DMS153 (cell line): Measurements from ENCODE around the gene CFAP141.

Experiments used
- DNase-seq: peaks from one replicate; lab custom pipeline; 2025; lab: John Stamatoyannopoulos, UW

CFAP141 gene

DNA sequence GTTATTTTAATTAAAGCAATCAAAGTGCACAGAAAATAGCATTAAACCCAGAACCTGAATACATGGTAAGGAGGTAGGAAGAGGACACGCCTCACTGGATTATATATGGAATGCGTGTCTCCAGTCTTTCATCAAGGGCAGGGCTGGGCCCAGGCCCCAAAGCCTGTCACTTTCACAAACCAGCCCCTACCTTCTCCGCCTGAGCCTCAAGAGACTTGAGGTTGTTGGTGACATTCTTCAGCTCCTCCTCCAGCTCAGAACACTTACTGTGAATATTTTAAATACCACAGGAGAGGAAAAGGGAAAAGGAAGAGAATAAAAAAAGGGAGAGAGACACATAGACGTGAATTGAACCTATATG, 34.9 kb downstream of the CFAP141 start:
- DNase-seq, result no peak

DNA sequence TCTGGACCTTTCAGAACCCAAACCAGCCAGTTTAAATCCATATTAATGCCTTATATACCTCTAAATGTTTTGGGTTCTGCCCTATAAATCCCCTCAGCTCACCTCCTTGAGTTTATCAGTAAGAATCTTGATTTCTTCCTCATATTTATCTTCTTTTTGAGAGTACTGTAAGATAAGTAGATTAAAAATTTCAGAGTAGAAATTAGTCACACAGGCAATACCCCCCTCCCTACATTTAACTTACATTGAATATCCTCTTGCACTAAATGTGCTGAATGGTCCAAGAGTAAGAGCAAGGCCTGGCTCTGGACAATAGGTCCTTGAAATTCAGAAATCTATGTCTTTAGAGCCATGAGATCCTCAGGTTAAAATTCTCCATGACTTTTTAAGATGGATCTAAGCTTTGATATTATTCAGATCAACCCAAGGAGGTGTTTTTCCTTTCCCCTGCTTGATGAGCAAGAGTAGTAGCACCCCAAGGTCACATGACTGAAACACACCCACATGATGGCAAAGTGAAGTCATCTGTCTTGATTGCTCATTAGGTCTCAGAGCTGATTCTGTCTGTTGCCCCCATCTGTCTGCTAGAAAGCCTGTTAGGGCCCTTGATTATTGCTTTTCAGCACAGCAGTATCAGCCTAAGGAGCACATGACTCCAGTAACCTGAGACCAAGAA, 35.4 kb downstream of the CFAP141 start:
- DNase-seq, result no peak

DNA sequence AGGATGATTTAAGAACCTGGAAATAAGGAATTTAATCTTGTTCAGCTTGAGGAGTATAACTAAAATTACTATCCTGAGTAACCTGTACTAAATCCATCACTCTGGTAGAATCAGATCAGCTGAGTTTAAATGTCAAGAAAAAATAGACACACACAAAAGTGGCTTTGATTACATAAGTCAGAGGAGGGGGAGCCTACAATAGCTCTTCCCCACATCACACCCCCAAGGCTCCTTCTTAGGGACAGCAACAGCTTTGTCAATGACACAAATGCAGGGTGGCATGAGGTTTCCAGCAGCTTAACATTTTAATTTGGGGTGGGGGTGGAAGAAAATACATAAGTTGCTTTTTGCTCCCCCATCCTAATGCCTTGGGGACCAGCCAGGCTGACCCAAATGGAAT, 38.7 kb downstream of the CFAP141 start:
- no peak for DNase-seq

DNA sequence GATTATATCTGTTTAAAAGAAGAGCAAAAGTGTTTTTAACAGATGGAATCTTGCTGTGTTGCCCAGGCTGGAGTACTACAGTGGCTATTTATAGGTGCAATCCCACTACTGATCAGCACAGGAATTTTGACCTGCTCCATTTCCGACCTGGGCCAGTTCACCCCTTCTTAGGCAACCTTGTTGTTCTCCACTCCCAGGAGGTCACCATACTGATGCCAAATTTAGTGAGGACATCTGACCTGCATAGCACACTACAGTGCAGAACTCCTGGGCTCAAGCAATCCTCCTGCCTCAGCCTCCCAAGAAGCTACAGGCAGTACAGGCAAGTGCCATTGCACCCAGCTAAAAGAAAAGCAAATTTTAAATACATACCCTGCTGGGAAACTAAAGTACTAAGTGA, 39.9 kb downstream of the CFAP141 start:
- DNase-seq, result no peak

DNA sequence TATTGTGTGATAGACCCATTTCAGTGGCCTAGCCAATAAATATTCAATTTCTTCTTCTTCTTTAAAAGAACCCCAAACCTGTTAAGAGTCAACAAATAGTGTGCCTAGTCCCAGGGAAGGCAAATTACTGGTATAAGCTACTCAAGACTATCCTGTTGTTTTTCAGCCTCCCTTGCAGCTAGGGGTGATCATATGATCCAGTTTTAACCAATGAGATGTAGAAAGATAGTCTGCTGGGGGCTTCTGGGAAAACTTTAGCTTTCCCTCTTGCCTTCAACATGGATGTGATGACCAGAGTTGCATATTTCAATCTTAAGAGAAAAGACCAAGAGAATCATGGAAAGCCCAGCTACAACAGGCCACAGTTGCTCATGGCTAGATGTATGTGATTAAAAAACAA, 46.6 kb downstream of the CFAP141 start:
- DNase-seq, result no peak

DNA sequence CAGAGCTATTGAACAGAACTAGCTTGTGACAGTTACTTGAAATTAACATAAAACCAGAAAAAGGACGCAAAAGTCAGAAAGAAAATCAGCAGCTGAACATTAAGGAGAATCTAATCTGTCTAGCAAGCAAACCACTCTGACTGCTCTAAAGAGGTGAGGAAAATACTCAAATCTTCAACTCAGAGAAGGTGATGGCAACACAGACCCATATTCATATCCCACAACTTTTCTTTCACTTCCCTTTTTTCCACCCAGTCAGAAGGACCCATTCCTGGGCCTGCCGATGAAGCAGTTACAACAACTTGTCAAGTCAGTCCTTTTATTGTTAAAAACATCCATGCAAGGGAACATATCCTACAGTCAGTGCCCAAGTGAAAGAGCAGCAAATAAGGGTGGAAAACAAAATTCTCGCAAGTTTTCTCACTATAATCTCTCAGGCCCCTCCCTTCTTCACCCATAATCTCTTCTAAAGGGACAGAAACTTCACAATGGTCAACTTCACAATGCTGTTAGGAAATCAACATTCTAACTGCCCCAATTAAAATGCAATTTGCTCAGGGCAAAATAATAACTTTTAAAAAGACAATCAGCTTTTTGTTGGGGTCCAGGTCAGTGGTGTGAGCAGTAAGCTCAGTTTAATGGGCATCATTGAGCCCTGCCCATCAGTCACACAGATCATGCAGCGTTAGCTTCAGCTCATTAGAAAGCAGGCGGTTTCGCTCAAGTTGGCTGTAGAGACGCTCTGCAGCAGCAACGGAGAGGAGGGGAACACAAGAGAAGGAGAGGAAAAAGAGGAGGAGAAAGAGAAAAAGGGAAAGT, 47.6 kb downstream of the CFAP141 start:
- DNase-seq, result no peak

DNA sequence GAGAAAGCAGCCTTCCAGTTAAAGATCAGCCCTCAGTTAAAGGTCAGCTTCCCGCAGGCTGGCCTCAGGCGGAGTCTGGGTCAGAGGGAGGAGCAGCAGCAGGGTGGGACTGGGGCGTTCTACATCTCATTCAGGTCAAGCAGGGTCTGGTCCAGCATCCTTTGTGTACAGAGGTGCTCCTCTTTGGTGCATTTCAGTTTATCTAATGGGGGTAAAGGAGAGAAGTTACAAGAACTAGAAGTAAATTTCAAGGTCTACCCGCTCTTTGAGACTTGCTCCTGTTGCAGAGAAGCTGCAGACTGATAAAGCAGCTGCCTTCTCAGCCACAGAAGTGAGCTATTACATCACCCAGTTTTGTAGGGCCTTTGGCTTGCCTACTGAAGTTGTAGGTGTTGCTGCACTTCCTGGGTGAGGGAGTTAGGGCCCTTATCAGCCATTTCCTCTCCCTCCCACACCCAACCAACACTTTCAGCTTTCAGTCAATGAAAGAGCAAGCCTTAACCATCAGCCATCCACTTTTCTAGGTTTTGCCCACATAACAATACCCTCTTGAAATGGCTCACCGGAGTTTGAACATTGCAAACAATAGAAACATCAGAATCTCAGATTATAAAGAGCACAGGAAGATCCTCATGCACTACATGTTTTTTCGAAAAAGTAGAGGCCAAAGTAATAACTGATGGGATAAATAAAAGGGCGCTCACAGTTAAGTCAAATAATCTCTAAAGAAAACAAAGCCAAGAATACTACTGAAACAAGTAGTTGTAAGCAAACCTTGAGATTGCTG, 48.4 kb downstream of the CFAP141 start:
- DNase-seq, result peak; percentile 11

DNA sequence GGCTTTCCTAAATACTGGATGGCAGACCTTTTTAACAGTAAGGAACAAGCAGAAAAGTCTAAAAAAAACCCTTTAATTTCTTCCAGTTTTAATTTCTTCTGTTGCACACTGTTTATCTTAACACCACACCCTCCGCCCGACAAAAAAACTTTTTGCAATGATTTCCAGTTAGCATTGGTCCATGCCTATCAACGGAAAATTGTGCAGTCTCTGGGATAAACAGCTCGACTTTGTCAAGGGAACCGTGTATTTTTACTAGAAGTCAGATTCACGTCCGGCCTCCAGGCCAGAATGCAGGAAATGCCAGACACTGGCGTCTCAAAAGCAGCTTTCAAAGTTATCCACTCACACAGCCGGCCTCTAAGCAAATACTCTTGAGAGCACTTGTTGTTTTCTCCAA, 50.9 kb downstream of the CFAP141 start:
- DNase-seq, result peak; percentile 57

DNA sequence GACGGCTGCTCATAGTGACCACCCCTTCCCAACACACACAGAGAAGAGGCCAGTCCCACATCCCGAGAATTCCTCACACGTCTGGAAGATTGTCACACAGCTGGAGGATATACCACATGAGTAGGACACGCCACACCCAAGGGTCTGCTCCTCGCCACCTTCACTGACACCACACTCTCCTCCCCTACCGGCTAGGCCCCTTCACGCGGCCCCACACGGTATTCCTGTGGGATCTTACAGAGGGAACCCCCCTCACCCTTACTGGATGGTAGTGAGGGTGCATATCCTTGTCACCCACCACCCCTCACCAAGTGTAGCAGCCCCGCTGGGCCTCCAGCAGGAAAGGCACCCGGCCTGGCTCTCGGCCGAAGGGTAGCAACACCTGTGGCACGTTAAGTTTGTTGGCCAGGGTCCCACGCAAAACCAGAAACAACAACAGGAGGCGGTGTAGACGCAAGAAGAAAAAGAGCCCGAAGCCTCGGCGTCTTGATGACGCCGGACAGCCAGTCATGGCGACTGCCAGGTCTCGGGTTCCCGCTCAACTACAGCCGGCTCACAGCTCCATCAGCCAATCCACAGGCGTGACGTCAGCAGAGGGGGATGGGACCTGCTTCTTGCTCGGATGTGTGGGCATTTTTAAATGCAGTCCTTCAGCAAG, 51.5 kb downstream of the CFAP141 start, which contains the start of gene NUP210L:
Gene NUP210L (minus strand): TSS at position 540 of the 658 bp plus-strand sequence.
- peak; percentile 77 for DNase-seq

DNA sequence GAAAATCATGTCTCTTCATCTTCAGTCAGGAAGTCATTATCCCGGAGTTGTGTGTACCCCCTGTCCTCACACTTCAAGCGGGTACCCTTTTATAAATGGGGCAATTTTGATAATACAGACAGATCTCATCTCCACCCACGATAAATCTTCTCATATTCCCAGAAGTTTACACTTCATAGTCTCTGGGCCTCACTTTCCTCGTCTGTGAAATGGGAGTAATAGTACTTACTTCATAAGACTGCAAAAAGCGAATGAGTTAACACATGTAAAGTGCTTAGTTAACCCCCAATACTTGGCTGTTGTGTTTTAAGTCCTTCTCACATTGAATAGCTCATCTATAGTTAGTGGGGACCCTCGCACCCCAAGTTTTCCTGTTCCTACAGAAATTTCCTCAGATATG, 52.1 kb downstream of the CFAP141 start:
- no peak for DNase-seq

DNA sequence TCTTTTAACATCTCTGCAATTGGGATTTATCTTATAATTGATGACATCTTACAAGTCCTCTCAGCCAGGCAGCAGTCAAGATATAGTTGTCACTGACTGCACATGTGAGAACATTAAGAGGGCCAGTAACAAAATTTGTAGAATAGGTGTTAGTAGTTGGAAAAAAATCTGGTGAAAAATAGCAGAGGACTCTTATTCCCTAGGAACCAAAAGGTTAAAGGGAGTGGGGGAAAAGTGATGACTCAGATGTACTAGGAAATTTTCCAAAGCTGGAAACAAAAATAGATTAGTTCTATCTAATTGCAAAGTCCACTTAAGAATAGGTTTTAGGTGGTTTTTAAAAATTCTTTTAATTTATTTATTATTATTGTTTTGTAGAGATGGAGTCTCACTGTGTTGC, 54.8 kb downstream of the CFAP141 start:
- no peak for DNase-seq
